HG03460 (cell line): ENCODE data around the gene TUBGCP6.

ENCODE experiments used
- ATAC-seq: cut with Tn5 transposase; IDR thresholded peaks from one replicate; pipeline ENCODE4 v1.9.1; 2021; ENCODE audit not compliant: unreplicated experiment

The TUBGCP6 gene

DNA sequence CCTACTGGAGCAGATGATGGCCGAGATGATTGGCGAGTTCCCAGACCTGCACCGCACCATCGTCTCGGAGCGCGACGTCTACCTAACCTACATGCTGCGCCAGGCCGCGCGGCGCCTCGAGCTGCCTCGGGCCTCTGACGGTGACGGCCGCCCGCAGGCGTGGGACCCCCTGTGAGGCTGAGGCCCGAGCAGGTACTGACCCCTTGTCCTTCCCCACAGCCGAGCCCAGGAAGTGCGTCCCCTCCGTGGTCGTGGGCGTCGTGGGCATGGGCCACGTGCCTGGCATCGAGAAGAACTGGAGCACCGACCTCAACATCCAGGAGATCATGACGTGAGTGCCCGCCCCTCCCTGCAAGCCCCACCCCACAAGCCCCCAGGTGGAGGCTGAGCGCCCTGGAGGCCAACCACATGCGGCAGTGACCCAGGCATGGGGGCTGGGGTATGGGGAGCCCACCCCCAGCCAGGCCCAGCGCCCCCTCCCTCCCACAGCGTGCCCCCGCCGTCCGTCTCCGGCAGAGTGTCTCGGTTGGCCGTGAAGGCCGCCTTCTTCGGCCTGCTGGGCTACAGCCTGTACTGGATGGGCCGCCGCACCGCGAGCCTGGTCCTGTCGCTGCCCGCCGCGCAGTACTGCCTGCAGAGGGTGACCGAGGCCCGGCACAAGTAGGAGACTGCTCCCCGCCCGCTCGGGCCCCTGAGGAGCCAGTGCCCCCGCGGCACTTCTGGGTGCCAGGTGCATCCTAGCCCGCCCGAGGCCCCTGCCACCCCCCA lies 46.8 kb downstream of the TUBGCP6 start:
- ATAC-seq = no peak

DNA sequence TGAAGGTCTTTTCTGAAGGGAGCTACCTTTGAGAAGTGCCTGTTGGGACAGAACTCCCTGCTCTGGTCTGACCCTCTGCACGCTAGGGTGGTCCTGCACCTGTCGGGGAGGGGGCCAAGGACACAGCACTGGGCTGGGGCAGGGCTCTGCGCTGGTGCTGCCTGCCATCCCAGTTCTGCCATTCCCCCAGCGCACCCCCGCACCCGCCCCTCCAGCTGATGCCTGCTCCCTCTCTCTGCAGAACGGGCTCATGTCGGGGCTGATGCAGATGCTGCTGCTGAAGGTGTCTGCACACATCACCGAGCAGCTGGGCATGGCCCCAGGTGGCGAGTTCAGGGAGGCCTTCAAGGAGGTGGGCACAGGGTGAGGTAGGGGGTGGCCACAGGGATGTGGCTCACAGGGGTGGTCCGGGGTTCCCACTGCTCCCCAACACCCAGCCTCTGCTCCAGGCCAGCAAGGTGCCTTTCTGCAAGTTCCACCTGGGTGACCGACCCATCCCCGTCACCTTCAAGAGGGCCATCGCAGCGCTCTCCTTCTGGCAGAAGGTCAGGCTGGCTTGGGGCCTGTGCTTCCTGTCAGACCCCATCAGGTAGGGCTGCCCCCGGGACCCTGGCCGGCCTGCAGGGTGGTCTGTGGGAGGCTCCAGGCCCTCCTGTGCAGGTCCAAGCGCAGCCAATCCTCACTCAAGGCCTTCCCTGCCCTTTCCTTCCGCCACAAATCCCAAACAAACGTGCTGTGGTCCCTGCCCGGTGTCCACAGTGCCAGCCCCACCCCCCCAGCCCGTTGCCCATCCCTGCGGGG lies 47.6 kb downstream of the TUBGCP6 start:
- no peak for ATAC-seq

DNA sequence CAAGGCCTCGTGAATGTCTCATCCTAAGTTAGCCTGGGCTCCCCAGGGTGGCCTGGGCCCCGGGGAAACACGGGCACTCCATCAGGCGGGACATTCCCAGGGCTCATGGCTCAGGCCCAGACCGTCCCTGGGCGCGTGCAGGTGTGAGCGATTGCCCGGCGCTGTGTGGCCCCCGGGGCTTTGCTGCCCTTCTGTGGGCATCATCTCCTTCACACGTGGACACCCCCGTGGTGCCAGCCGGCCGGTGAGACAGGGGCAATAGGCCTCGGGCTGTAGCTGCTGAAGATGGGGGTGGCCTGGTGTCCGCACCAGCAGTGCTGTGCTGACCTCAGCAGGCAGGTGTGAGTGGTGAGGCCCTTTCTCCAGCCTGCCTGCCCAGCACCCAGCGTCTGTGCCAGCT lies 48.6 kb downstream of the TUBGCP6 start:
- ATAC-seq = no peak

DNA sequence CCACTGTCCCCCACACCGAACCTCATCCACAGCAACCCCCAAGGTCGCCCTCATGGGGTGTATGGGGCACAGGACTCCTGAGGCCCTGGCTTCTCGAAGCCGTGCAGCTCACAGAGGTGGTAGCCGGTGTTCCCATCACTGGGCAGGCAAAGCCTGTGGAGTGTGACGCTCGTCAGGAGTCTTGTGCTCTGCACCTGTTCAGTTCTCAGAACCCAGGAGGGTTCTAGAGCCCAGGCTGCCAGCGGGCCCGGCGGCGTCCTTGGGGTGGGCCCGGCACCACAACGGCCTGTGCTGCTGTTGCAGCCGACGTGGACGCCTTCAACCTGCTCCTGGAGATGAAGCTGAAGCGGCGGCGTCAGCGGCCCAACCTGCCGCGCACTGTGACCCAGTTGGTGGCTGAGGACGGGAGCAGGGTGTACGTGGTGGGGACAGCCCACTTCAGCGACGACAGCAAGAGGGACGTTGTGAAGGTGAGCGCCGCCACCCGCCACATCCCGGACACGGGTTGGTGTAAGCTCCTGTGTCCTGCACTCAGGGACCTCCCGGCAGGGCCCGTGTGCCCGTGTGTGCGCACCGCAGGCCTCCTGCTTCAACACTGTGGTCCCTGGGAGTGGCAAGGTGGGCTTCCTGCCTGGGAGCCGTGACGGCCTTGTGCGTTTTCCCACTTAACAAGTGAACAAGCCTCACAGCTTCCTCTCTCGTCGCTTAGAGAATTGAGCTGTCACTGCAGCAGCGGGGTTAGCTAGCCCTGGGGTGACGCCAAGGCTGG lies 50.6 kb downstream of the TUBGCP6 start:
- no peak for ATAC-seq

DNA sequence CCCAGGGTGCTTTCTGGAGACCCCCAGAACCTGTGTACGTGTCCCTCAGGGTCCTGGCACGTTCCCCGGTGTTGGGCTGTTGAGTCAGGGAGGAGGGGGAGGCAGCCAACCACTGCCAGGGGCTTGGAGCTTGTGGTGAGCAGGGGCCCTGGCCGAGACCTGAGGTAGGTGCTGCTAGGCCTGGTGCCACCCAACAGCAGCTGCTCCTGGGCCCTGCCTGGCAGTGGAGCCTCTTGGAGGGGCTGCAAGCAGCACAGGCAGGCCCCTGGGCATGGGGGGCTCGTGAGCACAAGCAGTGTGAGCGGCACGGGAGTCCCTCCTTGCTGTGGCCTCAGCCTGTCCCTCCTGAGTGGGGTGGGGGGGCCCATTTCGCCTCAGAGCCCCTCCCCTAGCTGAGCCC lies 51.2 kb downstream of the TUBGCP6 start:
- no peak for ATAC-seq

DNA sequence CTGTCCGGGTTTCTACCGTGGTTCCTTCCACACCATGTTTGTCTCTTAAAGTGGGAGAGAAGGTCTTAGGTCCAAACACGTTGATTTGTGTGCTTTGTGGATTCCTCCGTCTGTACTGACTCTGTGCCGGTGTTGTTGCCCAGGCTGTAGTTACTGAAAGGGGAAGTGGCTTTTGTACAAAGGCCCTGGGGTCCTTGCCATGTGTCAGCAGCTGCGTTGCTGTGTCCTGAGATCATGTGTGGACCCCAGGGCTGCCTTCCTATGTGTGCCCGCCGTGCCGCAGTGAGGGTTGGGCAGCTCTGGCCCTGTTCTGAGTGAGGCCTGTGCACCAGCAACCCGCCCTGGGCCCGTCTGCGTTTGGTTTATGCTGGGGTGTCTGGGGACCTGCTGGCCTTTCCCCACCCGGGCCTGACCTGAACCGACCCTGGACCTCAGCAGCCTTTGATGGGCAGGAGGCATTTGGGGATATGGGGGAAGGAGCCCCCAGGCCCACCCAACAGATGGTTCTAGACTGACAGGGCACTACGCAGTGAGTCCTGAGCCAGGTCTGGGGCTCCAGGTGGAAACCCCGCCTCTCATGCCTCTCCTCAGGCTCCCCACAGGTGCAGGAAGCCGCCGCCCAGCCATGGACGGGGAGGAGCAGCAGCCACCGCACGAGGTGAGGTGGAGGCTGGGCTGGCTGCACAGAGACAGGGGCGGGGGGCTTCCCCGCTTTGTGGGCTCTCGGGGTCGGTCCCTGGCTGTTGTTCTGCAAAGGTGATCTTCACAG lies 52.2 kb downstream of the TUBGCP6 start:
- ATAC-seq = no peak

DNA sequence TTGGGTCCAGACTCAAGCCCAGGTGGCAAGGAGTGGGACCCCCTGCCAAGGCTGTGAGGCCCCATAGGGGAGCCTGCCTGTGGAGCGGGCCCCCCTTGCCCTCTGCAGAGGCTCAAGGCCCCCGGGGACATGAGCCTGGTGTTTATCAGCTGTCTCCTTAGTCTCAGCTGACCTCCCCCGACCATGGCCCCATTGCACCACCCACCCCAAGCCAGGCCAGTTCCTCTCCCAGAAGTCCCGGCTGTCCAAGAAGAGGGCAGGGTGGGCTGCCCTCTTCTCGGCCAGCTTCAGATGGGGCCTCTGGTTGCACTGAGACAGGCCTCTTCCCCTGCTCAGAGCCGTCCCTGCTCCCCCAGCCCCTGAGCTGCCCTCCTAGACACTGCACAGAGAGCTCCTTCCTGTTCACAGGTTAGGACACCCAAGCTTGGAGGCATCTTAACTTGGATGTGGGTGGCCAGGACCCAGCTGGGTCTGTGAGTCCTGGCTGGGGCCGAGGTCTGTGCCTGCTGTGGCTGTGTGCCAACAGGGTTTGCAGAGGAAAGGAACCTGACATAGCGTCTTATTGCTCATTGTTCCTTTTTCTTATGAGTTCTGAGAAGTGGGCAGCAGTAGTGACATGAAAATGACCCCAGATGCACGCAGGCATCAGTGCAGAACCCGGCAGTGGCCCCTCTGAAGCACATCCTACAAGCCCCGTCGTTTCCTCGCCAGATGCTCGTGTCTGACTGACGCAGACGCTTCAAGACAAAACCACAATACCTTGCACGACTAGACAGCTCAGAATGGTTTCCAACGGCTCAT lies 53.7 kb downstream of the TUBGCP6 start:
- ATAC-seq = peak; percentile 29

DNA sequence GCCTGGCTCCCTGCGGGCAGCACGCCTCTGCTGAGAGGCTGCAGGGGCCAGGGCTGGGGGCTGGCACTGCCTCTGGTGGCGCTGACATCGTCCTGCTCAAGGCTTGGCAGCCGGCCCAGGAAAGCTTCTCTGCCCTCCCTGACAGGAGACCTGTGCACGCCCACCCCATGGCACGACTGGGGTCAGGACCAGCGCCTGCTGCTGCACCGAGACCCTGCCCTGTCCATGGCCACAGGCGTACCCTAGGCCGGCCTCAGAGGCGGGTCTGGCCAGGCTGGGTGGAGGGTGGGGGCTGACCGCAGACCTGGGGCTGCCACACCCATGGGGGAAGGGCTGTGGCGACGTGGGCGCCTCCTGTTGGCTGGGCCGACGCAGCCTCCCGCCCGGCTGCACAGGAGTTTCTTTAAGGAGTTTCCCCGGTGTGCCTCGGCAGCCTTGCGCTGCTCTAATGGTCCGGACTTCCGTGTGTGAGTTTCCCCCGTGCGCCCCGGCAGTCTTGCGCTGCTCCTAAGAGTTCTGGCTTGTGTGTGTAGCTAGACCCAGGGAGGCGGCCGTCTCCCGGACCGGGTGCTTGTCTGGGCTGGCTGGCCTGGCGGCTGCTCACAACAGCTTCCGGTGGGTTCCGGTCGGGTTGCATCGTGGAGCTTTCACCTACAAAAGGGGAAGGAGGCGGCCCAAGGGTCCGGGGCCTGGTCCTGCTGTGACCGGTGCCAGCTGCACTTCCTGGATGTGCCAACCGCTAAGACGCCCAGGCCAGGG lies 54.5 kb downstream of the TUBGCP6 start:
- peak; percentile 34 for ATAC-seq

DNA sequence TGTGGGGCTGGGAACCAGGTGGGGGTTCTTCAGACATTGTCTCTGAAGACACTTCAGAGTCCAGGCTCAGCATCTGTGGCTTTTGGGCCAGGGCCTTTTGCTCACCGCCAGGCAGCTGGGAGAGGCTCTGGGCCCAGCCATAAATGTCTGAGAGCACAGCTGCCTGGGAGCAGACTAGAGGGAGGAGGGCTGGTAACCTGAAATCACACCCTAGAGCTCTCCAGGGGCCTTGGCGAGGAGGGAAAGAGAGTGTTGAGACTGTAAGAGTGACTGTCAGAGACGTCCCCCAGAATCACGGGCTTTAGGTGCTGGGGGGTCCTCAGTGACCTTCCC lies 55.0 kb downstream of the TUBGCP6 start:
- no peak for ATAC-seq

DNA sequence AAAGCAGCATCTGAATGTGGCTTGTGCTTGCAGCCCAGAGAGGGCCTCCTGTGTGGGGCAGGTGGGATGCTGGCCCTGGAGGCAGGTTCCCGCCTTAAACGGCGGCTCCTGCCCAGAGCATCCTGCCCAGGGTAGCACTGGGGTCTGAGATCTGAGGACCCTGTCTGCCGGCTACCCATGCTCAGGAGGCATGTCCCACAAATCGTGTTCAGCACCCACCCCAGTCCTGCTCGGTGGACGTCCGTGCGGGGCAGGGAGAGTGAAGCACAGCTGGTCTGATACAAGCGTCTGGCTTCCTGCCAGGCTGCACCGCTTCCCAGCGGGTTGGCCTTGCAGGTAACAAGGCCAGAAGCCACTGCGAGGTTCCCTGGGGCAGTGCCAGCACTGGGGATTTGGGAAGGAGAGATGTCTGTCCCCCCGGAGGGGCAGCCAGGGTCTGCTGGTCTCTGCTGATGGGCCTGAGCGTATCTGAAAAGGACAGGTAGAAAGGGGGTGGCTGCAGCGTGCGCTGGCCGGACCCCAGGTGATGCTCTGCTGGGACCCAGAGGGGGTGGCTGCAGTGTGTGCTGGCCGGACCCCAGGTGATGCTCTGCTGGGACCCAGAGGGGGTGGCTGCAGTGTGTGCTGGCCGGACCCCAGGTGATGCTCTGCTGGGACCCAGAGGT lies 55.5 kb downstream of the TUBGCP6 start:
- ATAC-seq = no peak

DNA sequence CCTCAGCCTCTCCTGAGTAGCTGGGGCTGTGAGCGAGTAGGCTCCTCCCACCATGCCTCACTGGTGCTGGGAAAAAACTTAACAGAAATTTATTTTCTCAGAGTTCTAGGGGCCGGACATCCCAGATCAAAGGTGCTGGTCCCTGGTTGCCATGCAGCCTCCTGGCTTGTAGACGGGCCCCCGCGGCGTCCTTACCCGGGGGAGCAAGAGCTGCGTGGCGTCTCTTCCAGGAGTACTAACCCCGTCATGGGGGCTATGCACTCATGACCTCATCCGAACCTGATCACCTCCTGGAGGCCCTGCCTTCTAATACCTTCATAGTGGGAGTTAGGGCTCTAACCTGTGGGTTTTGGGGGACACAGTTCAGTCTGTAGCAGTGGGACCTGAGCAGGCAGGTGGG lies 56.5 kb downstream of the TUBGCP6 start:
- no peak for ATAC-seq

DNA sequence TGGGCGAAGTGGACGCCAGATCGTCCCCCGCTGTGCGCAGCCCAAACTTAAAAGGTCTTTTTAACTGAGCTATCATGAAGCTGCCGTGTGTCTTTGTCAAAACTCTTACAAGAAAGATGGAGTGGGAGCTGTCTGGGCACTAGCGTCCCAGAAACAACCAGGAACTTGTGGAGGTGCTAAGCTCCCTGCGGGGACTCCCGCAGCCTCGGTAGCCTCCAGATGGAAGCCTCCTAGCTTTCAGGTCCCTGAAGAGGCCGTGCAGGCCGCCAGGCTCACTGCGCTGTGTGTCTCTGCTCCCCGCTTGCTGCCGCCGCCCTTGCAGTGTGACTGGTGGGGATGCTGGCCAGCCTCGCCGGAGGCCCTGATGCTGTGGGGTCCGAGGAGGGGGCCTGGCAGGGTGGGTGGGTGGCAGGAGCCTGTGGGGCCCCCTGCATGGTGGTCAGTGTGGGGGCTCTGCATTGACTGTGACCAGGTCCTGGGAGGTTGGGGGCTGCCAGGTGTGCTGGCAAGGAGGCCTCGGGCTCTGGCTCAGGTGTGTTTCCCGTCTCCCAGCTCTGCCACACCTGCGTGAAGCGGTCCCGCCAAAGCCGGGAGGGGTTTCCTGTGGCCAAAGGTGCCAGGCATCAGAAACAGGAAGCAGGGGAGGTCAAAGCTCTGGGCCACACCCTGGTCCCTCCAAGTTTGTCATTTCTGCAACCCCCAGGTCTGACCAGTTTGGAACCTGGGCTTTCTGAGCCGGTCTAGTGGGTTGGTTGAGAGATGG lies 57.9 kb downstream of the TUBGCP6 start:
- ATAC-seq = no peak

DNA sequence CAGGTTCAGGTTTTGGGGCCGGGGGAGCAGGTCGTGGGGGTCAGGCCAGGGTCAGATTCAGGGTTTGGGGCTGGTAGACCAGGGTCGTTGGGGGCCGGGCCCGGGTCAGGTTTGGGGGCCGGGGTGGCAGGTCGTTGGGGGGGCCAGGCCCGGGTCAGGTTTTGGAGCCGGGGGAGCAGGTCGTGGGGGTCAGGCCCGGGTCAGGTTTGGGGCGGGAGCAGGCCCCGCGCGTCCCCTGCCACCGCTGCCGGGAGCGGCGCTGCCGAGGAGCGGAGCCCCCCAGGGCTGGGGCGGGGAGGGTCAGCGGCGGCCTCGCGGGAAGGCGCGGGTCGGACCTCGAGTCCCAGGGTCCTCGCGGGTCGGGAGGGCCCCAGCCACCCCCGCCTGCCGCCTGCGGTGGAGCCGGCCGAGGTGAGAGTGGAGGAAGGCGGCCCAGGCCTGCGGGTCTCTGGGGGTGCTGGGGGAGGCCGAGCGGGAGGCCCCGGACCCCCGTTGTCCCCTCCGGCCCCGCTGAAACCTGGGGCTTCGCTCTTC lies 58.6 kb downstream of the TUBGCP6 start:
- no peak for ATAC-seq

DNA sequence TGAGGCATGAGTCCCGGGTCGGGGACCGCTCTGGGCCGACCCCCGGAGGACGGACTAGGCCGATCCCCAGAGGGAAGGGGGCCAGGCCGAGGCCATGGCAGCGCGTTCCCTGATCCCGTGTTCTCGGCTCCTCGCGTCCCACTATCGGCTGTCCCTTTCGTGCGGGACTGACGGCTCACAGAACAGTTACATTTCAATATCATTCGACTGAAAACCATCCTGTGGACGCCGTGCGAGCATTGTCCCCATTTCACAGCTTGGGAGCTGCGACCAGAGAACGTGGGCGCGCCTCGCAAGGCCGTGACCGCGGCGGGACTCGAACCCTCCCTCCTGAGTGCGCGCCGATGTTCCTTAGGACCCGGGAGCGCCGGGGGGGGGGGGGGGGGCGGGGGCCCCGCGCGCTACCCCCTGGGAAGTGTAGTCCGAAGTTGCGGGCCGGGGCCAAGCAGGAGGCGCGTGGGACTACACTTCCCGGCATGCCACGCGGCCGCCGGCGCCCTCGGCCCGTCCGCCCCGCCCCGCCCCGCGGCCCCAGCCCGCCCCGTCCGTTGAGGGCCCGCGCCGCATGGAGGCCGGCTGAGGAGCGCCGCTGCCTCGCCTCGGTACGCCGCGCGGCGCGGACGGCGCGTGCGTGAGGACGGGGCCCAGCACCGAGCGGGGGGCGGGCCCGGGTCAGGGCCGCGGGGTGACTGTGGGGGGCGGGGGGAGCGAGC lies 59.3 kb downstream of the TUBGCP6 start, which contains the start of gene TRABD:
Gene TRABD (plus strand): TSS at position 539 of the 713 bp plus-strand sequence. CDS start 7,148 bp downstream, outside the sequence.
- ATAC-seq = no peak

DNA sequence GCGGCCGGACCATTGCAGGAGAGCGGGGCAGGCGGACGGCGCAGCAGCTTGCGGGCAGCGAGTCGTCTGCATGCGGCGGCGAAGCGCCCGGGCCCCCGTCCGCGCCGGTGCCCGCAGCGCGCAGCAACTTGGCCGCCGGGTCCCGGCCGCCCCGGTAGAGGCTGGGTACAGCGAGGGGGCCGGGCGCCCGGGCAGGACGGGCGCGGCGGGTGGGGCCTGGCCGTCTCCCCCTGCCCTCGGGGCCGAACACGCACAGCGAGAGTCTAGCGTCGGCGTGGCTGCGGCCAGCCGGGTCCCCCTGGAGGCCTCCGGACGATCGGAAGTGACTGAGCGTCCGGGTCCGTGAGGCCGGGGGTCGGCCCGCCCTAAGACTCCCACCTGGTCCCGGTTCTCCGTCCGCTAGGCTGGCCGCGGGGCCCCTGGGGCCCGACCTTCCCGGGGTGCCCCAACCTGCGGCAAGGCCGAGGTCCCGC lies 59.9 kb downstream of the TUBGCP6 start:
- ATAC-seq = no peak

DNA sequence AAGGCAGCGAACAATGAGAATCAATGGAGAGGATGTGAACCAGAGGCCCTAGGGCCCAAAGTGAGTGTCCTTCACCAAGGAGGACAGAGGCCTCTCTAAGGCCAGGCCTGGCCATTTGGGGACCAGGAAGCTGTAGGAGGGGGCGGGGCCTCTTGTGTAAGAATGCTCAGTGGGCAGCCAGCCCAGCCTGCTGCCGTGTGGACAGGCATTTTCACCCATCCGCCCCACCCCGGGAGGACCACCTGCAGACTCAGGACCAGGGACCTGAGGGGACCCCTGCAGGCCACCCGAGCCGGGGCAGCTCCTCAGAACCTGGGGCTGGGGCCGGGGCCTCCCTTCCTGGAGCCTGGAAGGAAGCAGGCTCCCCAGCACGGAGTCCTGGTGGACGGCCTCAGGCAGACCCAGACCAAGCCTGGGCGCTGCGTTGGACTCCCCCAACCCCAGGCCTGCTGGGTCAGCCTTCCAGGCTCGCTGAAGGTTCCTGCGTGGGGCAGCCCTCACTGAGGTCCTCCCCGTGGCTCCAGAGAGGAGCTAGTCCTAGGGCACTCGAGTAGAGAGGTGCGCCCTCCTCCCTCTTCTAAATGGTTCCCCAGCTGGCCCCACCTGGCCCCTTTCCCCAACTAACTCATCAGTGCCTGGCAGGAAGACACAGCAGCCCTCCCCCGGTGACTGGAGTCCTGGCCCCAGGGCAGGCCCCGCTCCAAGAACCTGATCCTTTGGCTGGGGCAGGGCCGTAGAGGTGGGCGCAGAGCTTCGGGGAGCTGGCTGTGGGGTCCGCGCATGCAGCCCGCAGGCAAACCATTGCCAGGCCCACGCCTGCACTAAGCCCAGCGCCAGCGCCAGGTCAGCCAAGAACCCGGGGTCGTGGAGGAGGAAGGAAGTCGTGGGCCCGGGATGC lies 60.6 kb downstream of the TUBGCP6 start:
- ATAC-seq = no peak
